T-cell (primary cell): ENCODE data around the gene SLC38A2. TPM values are rescaled to one million over a fixed set of nuclear protein-coding genes. Genes with fewer than 3 reads are reported as not detected.

ENCODE experiments used
- ATAC-seq, 4 experiments: fragments of 200-7000 bp in 3 of 4; fragments of 150-1000 bp in 1 of 4; cut with Tn5 transposase; replicated peaks in 1 of 4; 1 replicate in 3 of 4; 2 replicates in 1 of 4; pipeline ENCODE4 v1.10.0; 2021; ENCODE audit warnings: moderate library complexity in 3 of 4, mild to moderate bottlenecking in 2 of 4, moderate number of reproducible peaks in 1 of 4
- CTCF ChIA-PET, 2 donors: fragments of 300-600 bp; sonication (Branson Sonifier 250); formaldehyde crosslinking; loops; one replicate each; lab custom pipeline; 2022; ENCODE audit warnings: antibody characterized with exemption in 2 of 2; lab: Charles Lee
- POLR2A ChIA-PET, 2 donors: fragments of 300-600 bp; sonication (Branson Sonifier 250); formaldehyde crosslinking; loops; one replicate each; lab custom pipeline; 2022; ENCODE audit warnings: antibody characterized with exemption in 2 of 2; lab: Charles Lee
- DNase-seq, 35 experiments: peaks; one replicate each; pipeline versions ENCODE4 v3.0.0 to v3.0.0-alpha.2; 2013 to 2023
- H3K27ac ChIP-seq: one replicate; pipeline ENCODE4 v1.5.1; 2013; ENCODE audit warnings: low read length
- H3K27me3 ChIP-seq, 2 experiments: replicated peaks in 1 of 2; 1 replicate in 1 of 2; 2 replicates in 1 of 2; pipeline versions ENCODE4 v1.6.1 to v1.7.0; 2013; ENCODE audit warnings: low read length in 1 of 2, mixed read lengths in 1 of 2; ENCODE audit not compliant: control insufficient read depth in 2 of 2, insufficient read depth in 2 of 2; ENCODE audit errors: extremely low read depth in 1 of 2
- H3K36me3 ChIP-seq, 2 donors: 1 replicate in 1 of 2; 2 replicates in 1 of 2; pipeline versions ENCODE4 v1.6.1 to v1.7.0; 2013; ENCODE audit warnings: low read length in 1 of 2; ENCODE audit not compliant: control insufficient read depth in 2 of 2, insufficient read depth in 1 of 2; ENCODE audit errors: extremely low read depth in 1 of 2
- H3K4me1 ChIP-seq, 2 experiments: 1 replicate in 1 of 2; 2 replicates in 1 of 2; pipeline versions ENCODE4 v1.6.1 to v1.7.0; 2013; ENCODE audit warnings: low read length in 2 of 2, mixed read lengths in 1 of 2; ENCODE audit not compliant: insufficient read depth in 2 of 2, control insufficient read depth in 1 of 2; ENCODE audit errors: extremely low read depth in 1 of 2
- H3K4me3 ChIP-seq, 2 donors: 1 replicate in 1 of 2; 2 replicates in 1 of 2; pipeline versions ENCODE4 v1.5.1 to v1.7.0; 2013; ENCODE audit warnings: mild to moderate bottlenecking in 2 of 2, low read length in 1 of 2, moderate library complexity in 1 of 2; ENCODE audit not compliant: control insufficient read depth in 1 of 2; ENCODE audit errors: extremely low read depth in 1 of 2
- H3K9me3 ChIP-seq: 2 replicates; pipeline ENCODE4 v1.7.0; 2013
- H3K27ac Mint-ChIP-seq, 2 donors: one replicate each; pipeline ENCODE4 v1.8.0; 2020 to 2021; ENCODE audit warnings: mild to moderate bottlenecking in 2 of 2, mixed read lengths in 2 of 2
- H3K27me3 Mint-ChIP-seq, 2 donors: one replicate each; pipeline ENCODE4 v1.8.0; 2021 to 2022; ENCODE audit warnings: mixed read lengths in 2 of 2
- H3K36me3 Mint-ChIP-seq: one replicate; pipeline ENCODE4 v1.8.0; 2021; ENCODE audit warnings: mixed read lengths
- H3K4me1 Mint-ChIP-seq, 3 donors: one replicate each; pipeline ENCODE4 v1.8.0; 2020 to 2022; ENCODE audit warnings: mixed read lengths in 3 of 3, mild to moderate bottlenecking in 1 of 3
- H3K4me3 Mint-ChIP-seq, 3 donors: one replicate each; pipeline ENCODE4 v1.8.0; 2020 to 2022; ENCODE audit warnings: mild to moderate bottlenecking in 3 of 3, mixed read lengths in 3 of 3, moderate library complexity in 3 of 3
- H3K9me3 Mint-ChIP-seq, 3 donors: one replicate each; pipeline ENCODE4 v1.8.0; 2020 to 2022; ENCODE audit warnings: mixed read lengths in 3 of 3
- WGBS: methylation state at CpG from one replicate; pipeline ENCODE4 v1.1.5; 2013; ENCODE audit warnings: missing lambda C conversion rate; ENCODE audit not compliant: insufficient coverage; 5-methylcytosine and 5-hydroxymethylcytosine counted together
- total RNA-seq, 35 experiments: library from RNA in 6 of 35; stranded (reverse) in 6 of 35; fragments of 120-200 nt in 1 of 35; gene quantifications; one replicate each; pipeline versions ENCODE4 v1.2.1 to v1.2.4 and lab custom pipeline; 2013 to 2026

The SLC38A2 gene
- total RNA-seq, 5 donors from 2014 or later (not counting 1 experiment from before 2014, with no cell fraction given): 165 to 265 (median 217) TPM

DNA sequence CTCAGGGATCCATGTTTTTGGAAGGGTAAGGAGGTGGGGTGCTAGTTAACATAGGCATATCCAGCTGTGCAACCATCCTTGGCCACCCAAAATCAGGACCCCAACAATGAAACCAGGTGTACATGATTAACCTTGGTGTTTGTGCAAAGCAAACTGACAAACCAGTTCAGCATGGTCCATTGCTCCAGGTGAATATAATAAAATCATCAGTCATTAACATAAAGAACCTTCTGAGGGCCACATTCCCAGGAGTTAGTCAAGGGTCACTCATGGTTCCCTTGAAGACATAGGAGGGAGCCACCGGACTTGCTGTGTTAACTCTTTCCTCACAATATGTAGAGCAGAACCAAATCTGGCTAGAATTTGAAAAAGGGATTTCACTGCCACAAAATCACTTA, 17.8 kb downstream of the SLC38A2 start:
- peaks cover 0 to 3% of the 10 kb centered on the region in 2 experiments for H3K4me1 ChIP-seq
- H3K27ac ChIP-seq: no peak overlapping the region
- H3K9me3 ChIP-seq: no peaks in the 10 kb centered on the region
- Mint-ChIP-seq H3K4me3 (no peak overlapping the region), H3K27me3 (no peaks in the 10 kb centered on the region), H3K4me1 (peaks cover 15 to 26% (median 26%) of the 10 kb centered on the region in 3 donors), H3K27ac (peak overlapping the region in 1 of 2 donors; percentile 18), H3K36me3 (peaks cover 12% of the 10 kb centered on the region), H3K9me3 (no peaks in the 10 kb centered on the region)
- no peak overlapping the region for H3K4me3 ChIP-seq
- POLR2A ChIA-PET: no interaction called here
- DNase-seq (no peak), ATAC-seq (peak in 1 of 4 experiments; percentile 8)
- H3K36me3 ChIP-seq: peaks cover 0 to 12% of the 10 kb centered on the region in 2 donors
- CTCF ChIA-PET: no interaction called here
- H3K27me3 ChIP-seq: no peaks in the 10 kb centered on the region
- WGBS: no CpG with 5 or more reads among the region's 1 CpG

DNA sequence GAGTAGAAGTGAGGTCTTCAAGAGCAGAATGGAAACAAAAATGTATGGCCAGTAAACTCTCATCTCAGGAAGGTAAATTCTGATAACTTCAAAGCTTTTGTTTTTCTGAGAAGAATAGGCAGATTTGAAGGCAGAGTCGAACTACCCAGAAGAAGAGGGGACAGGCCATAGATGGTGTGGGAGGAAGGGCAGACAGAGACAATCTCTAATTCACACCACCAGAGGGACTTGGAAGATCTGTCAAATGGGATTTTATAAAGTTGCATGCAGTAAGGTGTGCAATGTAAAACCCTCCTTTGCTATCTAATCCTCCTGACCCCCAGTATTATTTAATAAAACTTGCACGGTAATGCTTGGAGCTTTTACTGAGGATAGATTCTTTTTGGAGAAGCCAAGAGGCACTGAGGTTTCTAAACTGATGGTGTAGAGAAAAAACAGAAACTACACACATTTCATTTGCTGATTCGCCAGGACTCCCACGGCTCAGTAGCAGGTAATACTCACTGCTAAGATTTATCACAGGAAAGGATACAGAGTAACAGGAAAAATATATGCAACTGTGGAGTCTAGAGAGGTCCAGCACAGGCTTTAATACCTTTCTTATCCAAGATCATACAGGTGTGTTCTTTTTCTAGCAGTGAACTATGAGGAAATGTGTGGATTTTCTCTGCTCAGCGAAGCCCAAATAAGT, 18.3 kb downstream of the SLC38A2 start:
- Histone ChIP-seq H3K27me3 (no peaks in the 10 kb centered on the region), H3K9me3 (no peaks in the 10 kb centered on the region), H3K27ac (no peak overlapping the region), H3K36me3 (peaks cover 0 to 7% of the 10 kb centered on the region in 2 donors), H3K4me1 (peaks cover 0 to 6% of the 10 kb centered on the region in 2 experiments), H3K4me3 (no peak overlapping the region)
- ChIA-PET CTCF (interaction anchor here in 1 of 2 donors (0.6 to 1.0 kb wide), 3 partner anchors 9 to 52 kb away, joined by 3 read pairs; no protein-coding TSS in a partner anchor), POLR2A (interaction anchor here in 1 of 2 donors (0.6 to 0.9 kb wide), 3 partner anchors 11 to 276 kb away, joined by 3 to 4 read pairs (median 3); no protein-coding TSS in a partner anchor)
- peaks cover 7% of the 10 kb centered on the region for H3K36me3 Mint-ChIP-seq
- H3K4me3 Mint-ChIP-seq: no peak overlapping the region
- peak in 1 of 35 experiments; percentile 38 for DNase-seq
- peak in 3 of 4 experiments; percentile 22 to 52 (median 41) for ATAC-seq
- WGBS: no CpG with 5 or more reads among the region's 5 CpGs
- H3K27ac Mint-ChIP-seq: peak overlapping the region; percentile 28 to 64
- H3K4me1 Mint-ChIP-seq: peaks cover 17 to 29% (median 26%) of the 10 kb centered on the region in 3 donors
- no peaks in the 10 kb centered on the region for H3K27me3 Mint-ChIP-seq
- H3K9me3 Mint-ChIP-seq: no peaks in the 10 kb centered on the region

DNA sequence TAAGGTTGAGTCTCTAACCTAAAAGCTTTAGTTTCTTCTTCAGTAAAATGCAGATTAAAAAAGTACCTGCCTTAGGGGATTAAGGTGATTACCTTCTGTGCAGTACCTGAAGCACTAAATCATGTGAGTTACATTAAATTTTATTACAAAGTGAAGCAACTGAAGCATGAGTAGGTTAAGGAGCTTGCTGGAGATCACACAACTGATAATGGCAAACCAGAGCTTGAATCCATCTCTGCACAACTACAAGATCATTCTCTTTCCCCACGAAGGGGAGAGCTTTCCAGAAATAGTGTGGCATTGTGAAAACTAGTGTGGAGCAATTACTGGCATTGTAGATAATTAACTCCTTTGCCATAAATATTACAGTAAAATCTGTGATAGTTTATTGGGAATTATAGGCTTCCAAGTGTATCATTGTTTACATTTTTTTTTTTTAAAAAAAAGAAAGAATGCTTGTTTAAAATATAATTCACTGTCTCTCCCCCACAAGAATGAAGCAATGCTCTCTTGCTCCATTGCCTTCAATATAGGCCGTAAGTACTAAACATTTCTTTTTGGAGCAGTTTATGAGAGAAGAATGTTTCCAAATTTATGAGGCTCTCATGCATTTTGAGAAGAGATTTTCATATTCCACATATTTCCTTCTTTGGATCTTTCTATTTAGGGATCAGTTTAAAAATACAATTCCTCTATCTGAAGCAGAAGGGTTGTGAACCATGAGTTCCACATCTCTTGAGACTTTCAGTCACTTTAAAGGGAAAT, 20.5 kb downstream of the SLC38A2 start:
- no peak for ATAC-seq
- Histone ChIP-seq H3K4me3 (no peak overlapping the region), H3K9me3 (no peaks in the 10 kb centered on the region), H3K36me3 (no peaks in the 10 kb centered on the region), H3K27me3 (no peaks in the 10 kb centered on the region), H3K4me1 (peaks cover 0 to 6% of the 10 kb centered on the region in 2 experiments), H3K27ac (no peak overlapping the region)
- Mint-ChIP-seq H3K27me3 (no peaks in the 10 kb centered on the region), H3K4me1 (peaks cover 17 to 24% (median 18%) of the 10 kb centered on the region in 3 donors), H3K27ac (no peak overlapping the region), H3K9me3 (no peaks in the 10 kb centered on the region), H3K36me3 (no peaks in the 10 kb centered on the region), H3K4me3 (no peak overlapping the region)
- ChIA-PET CTCF (no interaction called here), POLR2A (interaction anchor here in 1 of 2 donors (0.6 kb wide), 1 partner anchor 196 kb away, joined by 4 read pairs; no protein-coding TSS in a partner anchor)
- no peak for DNase-seq
- WGBS: no CpG with 5 or more reads among the region's 2 CpGs

DNA sequence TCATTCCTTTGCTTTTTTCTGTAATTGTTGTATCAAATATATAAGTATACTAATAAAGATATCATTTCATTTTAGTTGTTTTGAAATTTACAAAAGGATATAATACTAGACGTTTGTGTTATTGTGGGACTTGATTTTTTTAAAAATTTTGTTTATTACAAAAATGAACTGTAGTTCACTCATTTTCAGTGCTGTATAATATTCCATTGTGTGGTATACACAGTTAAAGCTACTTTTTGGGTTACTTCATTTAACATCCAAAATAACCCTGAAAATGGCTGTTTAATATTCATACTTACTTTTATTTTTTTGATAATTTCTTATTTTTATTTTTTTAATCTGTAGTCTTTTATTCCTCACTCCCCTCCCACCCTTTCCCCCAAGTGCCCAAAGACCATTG, 21.4 kb downstream of the SLC38A2 start:
- CTCF ChIA-PET: interaction anchor here in 1 of 2 donors (0.7 kb wide), 1 partner anchor 166 kb away, joined by 3 read pairs; no protein-coding TSS in a partner anchor
- ATAC-seq (no peak), DNase-seq (no peak)
- Histone ChIP-seq H3K9me3 (no peaks in the 10 kb centered on the region), H3K4me1 (peaks cover 0 to 6% of the 10 kb centered on the region in 2 experiments), H3K27ac (no peak overlapping the region), H3K4me3 (no peak overlapping the region), H3K27me3 (no peaks in the 10 kb centered on the region), H3K36me3 (no peaks in the 10 kb centered on the region)
- POLR2A ChIA-PET: no interaction called here
- Mint-ChIP-seq H3K4me1 (peaks cover 17 to 24% (median 18%) of the 10 kb centered on the region in 3 donors), H3K27ac (no peak overlapping the region), H3K36me3 (no peaks in the 10 kb centered on the region), H3K27me3 (no peaks in the 10 kb centered on the region), H3K9me3 (no peaks in the 10 kb centered on the region), H3K4me3 (no peak overlapping the region)
- WGBS: no CpG with 5 or more reads among the region's 1 CpG

DNA sequence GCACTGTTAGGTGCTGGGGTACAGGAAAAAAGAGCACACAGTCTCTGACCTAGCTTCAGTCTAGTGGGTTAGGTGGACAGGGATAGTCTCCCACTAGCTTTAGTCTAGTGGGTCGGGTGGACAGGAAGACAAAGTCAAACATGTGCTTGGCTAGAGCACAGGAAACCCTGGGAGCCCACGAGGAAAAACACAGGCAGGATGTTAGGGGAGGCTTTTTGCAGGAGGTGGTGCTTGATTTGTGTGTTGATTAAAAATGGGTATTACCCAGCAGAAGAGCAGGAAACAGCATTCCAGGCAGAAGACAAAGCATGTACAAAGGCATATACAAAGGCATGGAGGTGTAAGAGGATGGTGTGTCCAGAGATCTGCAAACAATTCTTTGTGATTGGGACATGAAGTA, 23.3 kb downstream of the SLC38A2 start:
- H3K4me1 ChIP-seq: peaks cover 0 to 6% of the 10 kb centered on the region in 2 experiments
- H3K27me3 ChIP-seq: no peaks in the 10 kb centered on the region
- no peak for ATAC-seq
- H3K27me3 Mint-ChIP-seq: no peaks in the 10 kb centered on the region
- H3K36me3 ChIP-seq: no peaks in the 10 kb centered on the region
- 19% methylated on average over 2 of the region's 2 CpGs for WGBS
- no peaks in the 10 kb centered on the region for H3K9me3 Mint-ChIP-seq
- ChIA-PET CTCF (no interaction called here), POLR2A (no interaction called here)
- no peaks in the 10 kb centered on the region for H3K9me3 ChIP-seq
- H3K4me3 ChIP-seq: no peak overlapping the region
- H3K27ac Mint-ChIP-seq: no peak overlapping the region
- peaks cover 12 to 16% (median 13%) of the 10 kb centered on the region in 3 donors for H3K4me1 Mint-ChIP-seq
- H3K4me3 Mint-ChIP-seq: no peak overlapping the region
- H3K36me3 Mint-ChIP-seq: no peaks in the 10 kb centered on the region
- DNase-seq: no peak
- no peak overlapping the region for H3K27ac ChIP-seq

DNA sequence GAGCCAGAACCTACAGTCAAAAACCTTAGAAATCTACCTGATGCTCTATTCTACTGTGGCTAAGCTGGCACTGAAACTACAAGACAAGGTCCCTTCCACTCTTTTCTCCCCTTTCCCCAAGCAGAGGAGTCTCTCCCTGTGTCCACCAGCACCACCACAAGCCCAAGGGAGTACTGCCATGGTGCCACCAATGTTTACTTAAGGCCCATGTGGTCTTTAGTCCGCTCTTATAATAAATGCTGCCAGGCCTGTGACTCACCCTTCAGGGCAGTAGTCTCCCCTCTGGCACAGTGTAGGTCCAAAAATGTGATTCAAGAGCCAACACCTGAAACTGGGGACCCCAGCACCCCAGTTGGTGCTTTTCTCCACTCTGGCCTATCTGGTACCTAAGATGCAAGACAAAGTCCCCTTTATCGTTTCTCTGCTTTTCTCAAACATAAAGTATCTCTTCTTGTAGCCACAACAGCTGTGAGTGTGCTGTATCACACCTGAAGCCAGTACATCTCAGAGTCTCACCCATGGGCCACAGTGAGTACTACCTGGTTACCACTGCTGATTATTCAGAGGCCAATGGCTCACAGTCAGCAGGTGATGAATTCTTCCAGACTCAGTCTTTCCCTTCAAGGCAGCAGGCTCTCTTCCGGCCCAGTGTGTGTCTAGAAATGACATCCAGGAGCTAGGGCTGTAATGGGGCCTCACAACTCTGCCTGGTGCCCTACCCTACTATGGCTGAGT, 29.3 kb downstream of the SLC38A2 start:
- Mint-ChIP-seq H3K36me3 (no peaks in the 10 kb centered on the region), H3K27me3 (peaks cover 3 to 12% of the 10 kb centered on the region in 2 donors), H3K4me1 (no peaks in the 10 kb centered on the region), H3K9me3 (no peaks in the 10 kb centered on the region), H3K4me3 (no peak overlapping the region), H3K27ac (no peak overlapping the region)
- ChIA-PET CTCF (interaction anchor here (0.7 to 1.2 kb wide), 4 partner anchors 316 to 1157 kb away, joined by 3 to 4 read pairs (median 3); no protein-coding TSS in a partner anchor), POLR2A (no interaction called here)
- no peaks in the 10 kb centered on the region for H3K9me3 ChIP-seq
- WGBS: 89% methylated on average over 3 of the region's 3 CpGs
- no peak overlapping the region for H3K4me3 ChIP-seq
- peaks cover 0 to 3% of the 10 kb centered on the region in 2 experiments for H3K27me3 ChIP-seq
- no peak for ATAC-seq
- no peaks in the 10 kb centered on the region for H3K4me1 ChIP-seq
- no peak for DNase-seq
- H3K36me3 ChIP-seq: no peaks in the 10 kb centered on the region
- no peak overlapping the region for H3K27ac ChIP-seq
